GM13976 (cell line): Measurements from ENCODE around the gene DLL1.

ENCODE experiments used
- DNase-seq: peaks from one replicate; pipeline ENCODE4 v3.0.0; 2012; ENCODE audit warnings: low spot score
- in situ Hi-C: fragments of 300-500 bp; cut with MboI; formaldehyde crosslinking; loops from one replicate; pipeline ENCODE4 v1.12.0; 2022; ENCODE audit warnings: low sequenced_read_pairs, mixed read lengths, inconsistent platforms; ENCODE audit not compliant: unreplicated experiment
- TF ChIP-seq, protein P1 (sequence below): IDR thresholded peaks from 2 replicates; pipeline ENCODE4 v1.5.1; 2012; ENCODE audit warnings: borderline replicate concordance, mild to moderate bottlenecking; ENCODE audit not compliant: insufficient read depth; ENCODE audit errors: extremely low read depth, missing control alignments, control extremely low read depth

Gene DLL1

DNA sequence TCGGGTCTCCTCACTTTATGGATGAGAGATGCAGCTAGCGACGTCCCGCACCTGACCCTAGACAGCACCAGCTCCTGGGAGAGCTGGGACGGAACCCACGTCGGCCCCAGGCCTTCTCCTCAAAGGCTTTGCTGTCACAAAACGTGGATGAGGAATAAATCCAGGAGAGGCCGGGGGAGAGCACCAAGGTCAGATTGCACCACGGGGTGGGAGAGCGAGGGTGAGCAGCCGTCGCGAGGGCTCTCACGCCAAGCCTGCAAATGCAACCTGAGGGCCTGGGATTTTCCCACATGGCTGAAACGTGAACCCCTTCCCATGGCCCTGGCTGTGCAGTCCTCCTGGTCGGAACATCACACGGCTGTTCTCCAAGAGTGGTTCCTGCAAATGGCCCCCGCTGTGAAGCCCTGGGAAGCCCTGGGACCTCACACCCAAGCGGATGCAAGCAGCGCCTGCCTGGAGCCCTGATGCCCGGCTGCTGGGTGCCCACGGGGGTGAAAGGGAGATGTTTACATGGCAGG lies 45.3 kb downstream of the DLL1 start:
- DNase-seq, result no peak
- in situ Hi-C loops, result no loop called here
- TF ChIP-seq, protein P1, sequence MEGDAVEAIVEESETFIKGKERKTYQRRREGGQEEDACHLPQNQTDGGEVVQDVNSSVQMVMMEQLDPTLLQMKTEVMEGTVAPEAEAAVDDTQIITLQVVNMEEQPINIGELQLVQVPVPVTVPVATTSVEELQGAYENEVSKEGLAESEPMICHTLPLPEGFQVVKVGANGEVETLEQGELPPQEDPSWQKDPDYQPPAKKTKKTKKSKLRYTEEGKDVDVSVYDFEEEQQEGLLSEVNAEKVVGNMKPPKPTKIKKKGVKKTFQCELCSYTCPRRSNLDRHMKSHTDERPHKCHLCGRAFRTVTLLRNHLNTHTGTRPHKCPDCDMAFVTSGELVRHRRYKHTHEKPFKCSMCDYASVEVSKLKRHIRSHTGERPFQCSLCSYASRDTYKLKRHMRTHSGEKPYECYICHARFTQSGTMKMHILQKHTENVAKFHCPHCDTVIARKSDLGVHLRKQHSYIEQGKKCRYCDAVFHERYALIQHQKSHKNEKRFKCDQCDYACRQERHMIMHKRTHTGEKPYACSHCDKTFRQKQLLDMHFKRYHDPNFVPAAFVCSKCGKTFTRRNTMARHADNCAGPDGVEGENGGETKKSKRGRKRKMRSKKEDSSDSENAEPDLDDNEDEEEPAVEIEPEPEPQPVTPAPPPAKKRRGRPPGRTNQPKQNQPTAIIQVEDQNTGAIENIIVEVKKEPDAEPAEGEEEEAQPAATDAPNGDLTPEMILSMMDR, result no peak

DNA sequence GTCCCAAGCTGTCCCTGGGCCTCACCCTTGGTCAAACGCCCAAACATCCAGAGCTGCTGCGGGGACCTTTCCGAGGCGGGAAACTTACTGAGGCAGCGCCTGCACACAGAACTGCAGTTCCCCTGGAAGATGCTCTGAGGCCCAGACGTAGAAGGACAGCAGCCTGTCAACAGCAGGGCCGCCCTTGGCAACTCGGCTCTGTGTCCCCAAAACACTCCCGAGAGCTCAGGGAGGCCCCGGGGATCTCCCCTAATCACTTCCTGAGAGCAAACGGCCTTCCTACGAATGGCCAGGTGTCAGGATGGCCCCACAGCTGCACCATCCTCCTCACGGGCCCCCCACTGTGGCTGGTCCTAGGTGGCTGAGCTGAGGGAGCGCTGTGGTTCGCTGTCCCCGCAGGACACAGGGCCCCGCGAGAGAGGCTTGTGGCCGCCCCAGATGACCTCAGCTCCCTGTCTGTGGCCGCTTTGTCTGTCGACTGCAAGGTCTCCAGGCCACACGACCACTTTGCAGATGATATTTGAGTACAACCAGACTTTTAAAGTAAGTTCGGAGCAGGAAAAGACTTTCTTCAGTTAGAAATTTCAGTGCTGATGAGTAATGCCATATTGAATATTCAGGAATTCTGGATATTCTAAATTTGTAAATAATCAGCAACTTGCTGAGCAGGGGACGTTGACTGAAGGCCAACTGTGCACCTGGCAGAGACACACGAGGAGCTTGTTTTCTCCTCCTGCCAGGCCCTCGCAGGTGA lies 46.0 kb downstream of the DLL1 start:
- no peak for DNase-seq
- TF ChIP-seq, protein P1, result no peak
- in situ Hi-C loops, result no loop called here

DNA sequence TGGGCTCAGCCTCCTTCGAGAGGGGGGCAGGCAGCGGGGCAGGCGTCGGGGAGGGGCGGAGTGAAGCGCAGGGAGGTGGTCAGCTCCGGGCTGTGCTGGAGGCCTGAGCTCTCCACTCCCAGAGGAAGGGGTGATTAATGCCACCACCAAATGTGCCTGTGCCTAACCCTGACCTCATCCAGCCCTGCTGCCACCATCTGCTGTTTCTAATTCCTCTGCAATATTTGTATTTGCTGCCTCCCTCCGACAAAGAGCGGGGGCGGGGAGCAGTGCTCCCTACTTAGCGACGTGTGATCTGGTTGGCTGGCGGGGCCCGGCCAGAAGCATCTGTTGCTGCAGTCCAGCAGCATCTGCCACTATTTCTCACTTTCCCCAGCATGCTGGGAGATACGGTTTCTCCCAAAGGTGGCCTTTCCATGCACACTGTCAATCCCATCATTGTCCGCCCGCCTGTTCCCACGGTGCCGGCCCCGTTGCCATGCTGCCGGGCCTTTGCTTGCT lies 47.0 kb downstream of the DLL1 start:
- in situ Hi-C loops, result no loop called here
- DNase-seq, result no peak
- TF ChIP-seq, protein P1, result no peak

DNA sequence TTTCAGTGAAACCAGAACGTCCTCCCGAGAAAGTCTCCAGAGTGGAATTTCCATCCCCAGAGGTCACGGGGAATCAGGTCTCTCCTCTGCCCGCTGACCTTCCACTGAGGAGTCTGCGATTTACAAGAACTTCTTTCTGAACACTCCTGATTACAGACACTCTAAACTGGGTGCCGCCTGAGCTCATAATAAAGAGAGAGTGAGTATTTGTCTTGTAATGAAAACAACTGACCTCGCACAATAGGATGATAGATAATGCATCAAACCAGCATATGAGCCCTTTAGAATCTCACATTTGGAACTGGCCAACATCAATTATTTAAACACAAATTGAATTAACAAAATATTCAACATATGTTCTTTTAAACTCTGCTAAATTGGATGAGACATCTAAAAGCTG lies 47.5 kb downstream of the DLL1 start:
- DNase-seq, result no peak
- in situ Hi-C loops, result no loop called here
- TF ChIP-seq, protein P1, result no peak

DNA sequence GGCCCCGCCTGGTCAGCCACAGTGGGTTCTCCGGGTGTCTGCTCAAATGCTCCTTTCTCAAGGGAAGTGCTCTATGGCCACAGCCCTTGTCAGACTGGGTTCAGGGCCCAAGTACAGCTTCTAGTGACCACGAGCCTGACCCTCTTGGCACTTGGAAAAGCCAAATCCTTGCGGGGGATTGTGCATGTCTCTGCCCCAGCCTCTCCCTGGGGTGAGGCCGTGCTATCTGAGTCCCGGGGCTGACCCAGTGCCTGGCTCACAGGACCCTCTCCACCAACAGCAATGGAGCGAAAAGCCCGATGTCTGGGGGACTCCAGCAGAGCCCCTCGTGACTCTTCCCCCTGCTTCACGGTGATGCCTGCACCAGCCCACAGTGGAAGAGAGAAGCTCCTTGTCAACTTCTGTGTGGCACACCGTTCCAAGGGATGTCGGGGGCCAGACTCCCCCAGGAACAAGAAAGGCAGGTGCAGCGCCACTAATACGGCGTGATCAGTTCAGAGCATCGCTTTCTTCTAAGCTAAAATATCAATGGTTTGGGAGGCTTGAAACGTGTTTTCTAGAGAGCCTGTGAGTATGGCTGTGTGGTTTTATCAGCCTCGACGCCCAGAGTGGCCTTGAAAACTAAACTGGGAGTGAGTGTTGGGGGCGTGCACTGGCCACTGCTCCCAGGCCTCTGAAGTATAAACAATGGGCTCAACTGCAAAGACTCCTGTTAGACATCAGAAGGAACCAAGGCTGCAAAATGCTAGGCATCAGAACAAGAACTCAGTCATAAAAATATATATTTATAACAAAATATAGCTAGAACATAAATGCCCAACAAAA lies 51.9 kb downstream of the DLL1 start:
- in situ Hi-C loops, result no loop called here
- DNase-seq, result no peak
- TF ChIP-seq, protein P1, result no peak

DNA sequence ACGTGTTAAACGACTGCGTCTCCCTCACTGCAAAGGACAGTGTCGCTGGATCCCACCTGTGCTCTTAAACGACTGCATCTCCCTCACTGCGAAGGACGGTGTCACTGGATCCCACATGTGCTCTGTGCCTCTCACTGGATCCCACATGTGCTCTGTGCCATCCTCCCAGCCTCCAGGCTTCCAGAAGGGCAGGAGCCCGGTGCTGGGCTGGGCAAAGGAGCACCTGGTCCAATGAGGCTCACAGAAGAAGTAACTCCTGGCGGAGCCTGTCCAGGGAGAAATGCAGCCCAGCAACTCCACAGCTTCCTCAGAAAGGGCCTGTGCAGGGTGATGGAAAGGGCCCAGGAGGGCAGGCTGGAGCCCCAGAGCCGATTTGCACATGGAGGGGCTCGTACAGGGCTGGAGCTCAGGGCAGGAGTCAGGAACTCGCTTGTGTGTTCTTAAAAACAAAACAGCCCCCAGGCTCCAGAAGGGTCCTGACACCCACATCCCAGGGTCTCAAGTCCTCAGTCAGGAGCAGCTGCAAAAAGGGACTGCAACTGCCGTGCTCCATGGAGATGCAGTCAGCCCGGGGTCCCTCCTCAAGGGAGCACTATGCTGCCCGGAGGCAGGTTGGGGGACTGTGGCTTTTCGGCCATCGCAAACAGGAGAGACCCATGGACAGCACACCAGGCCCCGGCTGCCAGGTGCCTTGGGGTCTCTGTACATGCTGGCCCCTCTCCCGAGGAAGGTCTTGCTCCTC lies 52.7 kb downstream of the DLL1 start:
- TF ChIP-seq, protein P1, result no peak
- in situ Hi-C loops, result no loop called here
- DNase-seq, result no peak
